Stimulated activated CD4-positive, alpha-beta T cell treated with anti-CD3 and anti-CD28 coated beads, Interleukin-12 subunit alpha, Interleukin-12 subunit beta, amount 100 ng/mL, for 4 hours (primary cell): ENCODE results near the gene NPPB.

ENCODE experiments used
- DNase-seq: peaks from one replicate; pipeline ENCODE4 v3.0.0-alpha.2; 2020

The NPPB gene

GRCh38 chr1:11831945-11832725, 26.6 kb downstream of the NPPB start:
- DNase-seq = no peak

GRCh38 chr1:11828511-11828910, 30.2 kb downstream of the NPPB start:
- DNase-seq = no peak

- DNase-seq = no peak
These were observed 31.8 kb downstream of the NPPB start for GRCh38 chr1:11826946-11827345.

GRCh38 chr1:11825131-11825530, 33.6 kb downstream of the NPPB start:
- no peak for DNase-seq

GRCh38 chr1:11823366-11824137, 35.2 kb downstream of the NPPB start:
- no peak for DNase-seq

- no peak for DNase-seq
These were observed 36.7 kb downstream of the NPPB start for GRCh38 chr1:11822091-11822490.

- DNase-seq = no peak
These were observed 41.6 kb downstream of the NPPB start for GRCh38 chr1:11817192-11817591.

- DNase-seq = no peak
These were observed 45.7 kb downstream of the NPPB start for GRCh38 chr1:11813021-11813420.
